SK-N-SH (cell line): ENCODE results near the gene SYNPO2L. TPM values are rescaled to one million over a fixed set of nuclear protein-coding genes. Genes with fewer than 3 reads are reported as not detected.
A peak's percentile ranks its signal among the peaks of the same experiment; 100 is the strongest.

ENCODE experiments used
- CTCF ChIA-PET: fragments of 300-600, 350-600 bp; formaldehyde crosslinking; extraction: SDS; loops from one replicate; lab custom pipeline; 2021; lab: Yijun Ruan, JAX
- POLR2A ChIA-PET: fragments of 350-600 bp; sonication (Branson Sonifier 250); formaldehyde crosslinking; extraction: SDS; loops from one replicate; lab custom pipeline; 2020; ENCODE audit warnings: antibody characterized with exemption, inconsistent platforms; lab: Yijun Ruan, JAX
- DNase-seq: peaks from one replicate; pipeline ENCODE4 v3.0.0; 2012
- H2AFZ ChIP-seq: fragments of 200-600 bp; sonication (generic); 2 replicates; pipeline ENCODE4 v1.8.1; 2016; ENCODE audit warnings: antibody characterized with exemption, mild to moderate bottlenecking, low read depth
- H3F3A ChIP-seq: fragments of 200-600 bp; sonication (generic); replicated peaks from 2 replicates; pipeline ENCODE3; 2016; ENCODE audit warnings: antibody characterized with exemption, mild to moderate bottlenecking; ENCODE audit not compliant: insufficient read depth
- H3K27ac ChIP-seq, 2 experiments: fragments of 200-500 bp in 1 of 2; fragments of 200-600 bp in 1 of 2; sonication (Bioruptor generic) in 1 of 2; sonication (generic), shearing (Covaris generic) in 1 of 2; 2 replicates each; pipeline versions ENCODE4 v1.5.1 to v1.6.1; 2014 to 2016; ENCODE audit warnings: low read depth in 2 of 2, inconsistent platforms in 1 of 2, low read length in 1 of 2, mild to moderate bottlenecking in 1 of 2, mixed read lengths in 1 of 2
- H3K27me3 ChIP-seq: fragments of 200-600 bp; sonication (generic), shearing (Covaris generic); 2 replicates; pipeline ENCODE4 v1.6.1; 2016; ENCODE audit warnings: mixed run types; ENCODE audit not compliant: insufficient read depth
- H3K36me3 ChIP-seq, 2 experiments: fragments of 200-500 bp in 1 of 2; fragments of 200-600 bp in 1 of 2; sonication (Bioruptor generic) in 1 of 2; sonication (generic) in 1 of 2; replicated peaks in 1 of 2; 2 replicates each; pipeline versions ENCODE3 to v1.5.1; 2014 to 2016; ENCODE audit warnings: low read length in 1 of 2, mild to moderate bottlenecking in 1 of 2; ENCODE audit not compliant: insufficient read depth in 2 of 2, control insufficient read depth in 1 of 2
- H3K4me1 ChIP-seq, 2 experiments: fragments of 200-500 bp in 1 of 2; fragments of 200-600 bp in 1 of 2; sonication (Bioruptor generic) in 1 of 2; sonication (generic), shearing (Covaris generic) in 1 of 2; 2 replicates each; pipeline versions ENCODE4 v1.5.1 to v1.6.1; 2014 to 2016; ENCODE audit warnings: low read depth in 1 of 2, low read length in 1 of 2, mixed run types in 1 of 2; ENCODE audit not compliant: insufficient read depth in 2 of 2, control insufficient read depth in 1 of 2
- H3K4me2 ChIP-seq: fragments of 200-600 bp; sonication (generic), shearing (Covaris generic); 2 replicates; pipeline ENCODE4 v1.6.1; 2017; ENCODE audit warnings: mixed run types
- H3K4me3 ChIP-seq, 2 experiments: fragments of 200-500 bp in 1 of 2; fragments of 200-600 bp in 1 of 2; sonication (Bioruptor generic) in 1 of 2; sonication (generic), shearing (Covaris generic) in 1 of 2; 2 replicates each; pipeline versions ENCODE4 v1.5.1 to v1.8.1; 2014 to 2016; ENCODE audit warnings: low read depth in 2 of 2, inconsistent platforms in 1 of 2, low read length in 1 of 2, mild to moderate bottlenecking in 1 of 2, mixed read lengths in 1 of 2, moderate library complexity in 1 of 2
- H3K79me2 ChIP-seq: fragments of 200-600 bp; sonication (generic); 2 replicates; pipeline ENCODE4 v1.8.1; 2017; ENCODE audit warnings: mild to moderate bottlenecking; ENCODE audit not compliant: insufficient read depth
- H3K9ac ChIP-seq: fragments of 200-600 bp; sonication (generic); 2 replicates; pipeline ENCODE4 v1.6.1; 2017; ENCODE audit warnings: mixed run types
- H3K9me2 ChIP-seq: fragments of 200-600 bp; sonication (generic); 2 replicates; pipeline ENCODE4 v1.6.1; 2017; ENCODE audit warnings: mixed run types
- H3K9me3 ChIP-seq: fragments of 200-600 bp; sonication (generic); 2 replicates; pipeline ENCODE4 v1.6.1; 2017; ENCODE audit warnings: mixed run types, mild to moderate bottlenecking, moderate library complexity
- H4K20me1 ChIP-seq: fragments of 200-600 bp; sonication (generic); 2 replicates; pipeline ENCODE4 v1.6.1; 2017; ENCODE audit warnings: mild to moderate bottlenecking, mixed run types; ENCODE audit not compliant: insufficient read depth
- EP300 ChIP-seq, 2 experiments: IDR thresholded peaks; 2 replicates each; pipeline versions ENCODE4 v1.4.0 to v1.6.1; 2012; ENCODE audit warnings: borderline replicate concordance in 1 of 2, low read depth in 1 of 2, low read length in 1 of 2
- MEF2A ChIP-seq: IDR thresholded peaks from 2 replicates; pipeline ENCODE4 v1.4.0; 2012; ENCODE audit warnings: low read depth, borderline replicate concordance
- RCOR1 ChIP-seq: fragments of 150-350 bp; IDR thresholded peaks from 2 replicates; pipeline ENCODE4 v1.6.1; 2017; ENCODE audit warnings: antibody characterized with exemption, low read length
- SIN3A ChIP-seq: IDR thresholded peaks from 2 replicates; pipeline ENCODE4 v1.6.1; 2012; ENCODE audit warnings: low read depth, mild to moderate bottlenecking, low read length, moderate library complexity, borderline replicate concordance
- SMC3 ChIP-seq: IDR thresholded peaks from 2 replicates; pipeline ENCODE4 v1.6.1; 2012; ENCODE audit warnings: low read depth, low read length, improper control_type of control experiment
- TEAD4 ChIP-seq: IDR thresholded peaks from 2 replicates; pipeline ENCODE4 v1.4.0; 2012; ENCODE audit warnings: mild to moderate bottlenecking, borderline replicate concordance; ENCODE audit not compliant: insufficient read depth
- YY1 ChIP-seq: IDR thresholded peaks from 2 replicates; pipeline ENCODE4 v1.4.0; 2012; ENCODE audit warnings: low read depth, mild to moderate bottlenecking
- WGBS: methylation state at CpG from one replicate; pipeline ENCODE4 v1.1.6; 2017; ENCODE audit warnings: low lambda C conversion rate; 5-methylcytosine and 5-hydroxymethylcytosine counted together
- polyA plus RNA-seq, 3 experiments: library from polyadenylated mRNA; depleted of rRNA; stranded (reverse); fragments of >200 nt; gene quantifications; 2 replicates each; pipeline ENCODE4 v1.2.3, GENCODE V29; 2012
- TF ChIP-seq, protein P1 (sequence below): fragments of 200-600 bp; sonication (generic); IDR thresholded peaks from 2 replicates; pipeline ENCODE4 v1.6.1; 2017; ENCODE audit warnings: antibody characterized with exemption, mild to moderate bottlenecking, moderate library complexity
- TF ChIP-seq, protein P2 (sequence below): fragments of 150-350 bp; IDR thresholded peaks from 2 replicates; pipeline ENCODE4 v1.6.1; 2017; ENCODE audit warnings: antibody characterized with exemption, low read length, low read depth, borderline replicate concordance

Gene SYNPO2L
- polyA plus RNA-seq, 1 of the 3 experiments (the other 2 are of a cell fraction) = 0.05 TPM

GRCh38 chr10:73641328-73642060 is 14.3 kb downstream of the SYNPO2L start, which contains the start of gene MYOZ1:
Gene MYOZ1, minus strand, starts transcription at chr10:73641474. Its CDS starts 1,457 bp downstream, at chr10:73640017.
- Histone ChIP-seq H3K9me3 (no peaks in the 10 kb centered on the region), H3F3A (peaks cover 4% of the 10 kb centered on the region)
- no peak for TF ChIP-seq RCOR1
- TF ChIP-seq TEAD4 = no peak
- no peak for TF ChIP-seq SIN3A
- TF ChIP-seq, protein P1, sequence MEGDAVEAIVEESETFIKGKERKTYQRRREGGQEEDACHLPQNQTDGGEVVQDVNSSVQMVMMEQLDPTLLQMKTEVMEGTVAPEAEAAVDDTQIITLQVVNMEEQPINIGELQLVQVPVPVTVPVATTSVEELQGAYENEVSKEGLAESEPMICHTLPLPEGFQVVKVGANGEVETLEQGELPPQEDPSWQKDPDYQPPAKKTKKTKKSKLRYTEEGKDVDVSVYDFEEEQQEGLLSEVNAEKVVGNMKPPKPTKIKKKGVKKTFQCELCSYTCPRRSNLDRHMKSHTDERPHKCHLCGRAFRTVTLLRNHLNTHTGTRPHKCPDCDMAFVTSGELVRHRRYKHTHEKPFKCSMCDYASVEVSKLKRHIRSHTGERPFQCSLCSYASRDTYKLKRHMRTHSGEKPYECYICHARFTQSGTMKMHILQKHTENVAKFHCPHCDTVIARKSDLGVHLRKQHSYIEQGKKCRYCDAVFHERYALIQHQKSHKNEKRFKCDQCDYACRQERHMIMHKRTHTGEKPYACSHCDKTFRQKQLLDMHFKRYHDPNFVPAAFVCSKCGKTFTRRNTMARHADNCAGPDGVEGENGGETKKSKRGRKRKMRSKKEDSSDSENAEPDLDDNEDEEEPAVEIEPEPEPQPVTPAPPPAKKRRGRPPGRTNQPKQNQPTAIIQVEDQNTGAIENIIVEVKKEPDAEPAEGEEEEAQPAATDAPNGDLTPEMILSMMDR = no peak
- TF ChIP-seq YY1 = no peak
- TF ChIP-seq, protein P2, sequence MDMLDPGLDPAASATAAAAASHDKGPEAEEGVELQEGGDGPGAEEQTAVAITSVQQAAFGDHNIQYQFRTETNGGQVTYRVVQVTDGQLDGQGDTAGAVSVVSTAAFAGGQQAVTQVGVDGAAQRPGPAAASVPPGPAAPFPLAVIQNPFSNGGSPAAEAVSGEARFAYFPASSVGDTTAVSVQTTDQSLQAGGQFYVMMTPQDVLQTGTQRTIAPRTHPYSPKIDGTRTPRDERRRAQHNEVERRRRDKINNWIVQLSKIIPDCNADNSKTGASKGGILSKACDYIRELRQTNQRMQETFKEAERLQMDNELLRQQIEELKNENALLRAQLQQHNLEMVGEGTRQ = no peak
- TF ChIP-seq SMC3 = no peak
- TF ChIP-seq EP300 (IDR thresholded peaks at IDR 0.05; ENCODE audit: borderline replicate concordance in 1 of 2, low read depth in 1 of 2, low read length in 1 of 2) = no peak
- TF ChIP-seq, all 33 proteins: peak for 0
- Histone ChIP-seq H3K27me3 (no peaks in the 10 kb centered on the region), H3K9ac (no peak within 1 kb of the TSS), H3K4me3 (no peak within 1 kb of the TSS), H3K9me2 (no peaks in the 10 kb centered on the region), H2AFZ (peak within 1 kb of the TSS; percentile 63; the same call in 1 of the 2 replicates), H3K27ac (no peak within 1 kb of the TSS), H3K79me2 (no peaks in the 10 kb centered on the region), H3K4me2 (no peak within 1 kb of the TSS), H3K36me3 (no peaks in the 10 kb centered on the region), H4K20me1 (no peaks in the 10 kb centered on the region), H3K4me1 (no peaks in the 10 kb centered on the region)
- CTCF ChIA-PET = interaction anchor here (17.2 kb wide), 1 partner anchor 112 kb away, joined by 216 read pairs; no protein-coding TSS in a partner anchor
- POLR2A ChIA-PET = no interaction called here
- DNase-seq = no peak
- 77% methylated on average over 9 of the region's 9 CpGs for WGBS

DNA sequence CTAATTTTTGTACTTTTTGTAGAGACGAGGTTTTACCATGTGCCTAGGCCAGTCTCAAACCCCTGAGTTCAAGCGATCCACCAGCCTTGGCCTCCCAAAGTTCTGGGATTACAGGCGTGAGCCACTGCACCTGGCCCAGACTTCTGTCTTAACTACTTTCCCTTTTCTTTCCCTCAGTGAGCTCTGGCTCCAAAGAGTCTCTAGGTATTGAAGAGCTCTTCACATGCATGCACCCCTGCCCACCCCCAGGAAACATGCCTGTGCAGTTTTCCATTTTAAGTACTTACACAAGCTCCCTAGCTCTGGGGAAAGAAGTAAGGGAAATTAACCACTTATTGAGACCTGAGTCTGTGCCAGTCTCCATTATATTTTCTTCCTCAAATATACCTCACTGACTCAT is 16.5 kb downstream of the SYNPO2L start:
- no peak overlapping the region for H3K4me2 ChIP-seq

More for the DNA sequence above, 16.5 kb downstream of the SYNPO2L start:
- Histone ChIP-seq H3K4me3 (no peak overlapping the region), H3K9me2 (no peaks in the 10 kb centered on the region), H3K27ac (no peak overlapping the region), H3K9me3 (no peaks in the 10 kb centered on the region), H3K9ac (no peak overlapping the region), H2AFZ (no peak overlapping the region), H3K79me2 (no peaks in the 10 kb centered on the region), H3K27me3 (no peaks in the 10 kb centered on the region), H3F3A (peaks cover under 1% of the 10 kb centered on the region), H4K20me1 (no peaks in the 10 kb centered on the region), H3K4me1 (no peaks in the 10 kb centered on the region), H3K36me3 (no peaks in the 10 kb centered on the region)
- no peak for DNase-seq
- ChIA-PET CTCF (interaction anchor here (1.5 to 17.2 kb wide), 2 partner anchors 110 to 376 kb away, joined by 4 to 216 read pairs; no protein-coding TSS in a partner anchor), POLR2A (no interaction called here)
- 71% methylated on average over 3 of the region's 3 CpGs for WGBS
- TF ChIP-seq TEAD4 (no peak), SIN3A (no peak), MEF2A (no peak)
